Measurements from ENCODE around the gene SRRM5.
A peak's percentile ranks its signal among the peaks of the same experiment; 100 is the strongest.

Gene SRRM5

GRCh38 chr19:43638214-43638994, 26.5 kb downstream of the SRRM5 start:
- Histone ChIP-seq H2AFZ (ENCODE audit: low read length) (no peak overlapping the region), H3K14ac (ENCODE audit: low read length) (no peak overlapping the region), H2AK5ac (ENCODE audit: low read depth, low read length) (no peak overlapping the region), H3K4me2 (ENCODE audit: insufficient read depth, low read length, poor library complexity, severe bottlenecking) (peak overlapping the region; percentile 60), H3K27me3 (ENCODE audit: control insufficient read depth in 3 of 3, insufficient read depth in 3 of 3, low read depth in 1 of 3, low read length in 3 of 3) (peaks cover 0 to 9% (median 2%) of the 10 kb centered on the region in 3 experiments), H3K9ac (ENCODE audit: low read depth, low read length, poor library complexity) (peak overlapping the region; percentile 89), H3K36me3 (replicated peaks in 1 of 2; ENCODE audit: control insufficient read depth in 2 of 2, insufficient read depth in 2 of 2, low read length in 2 of 2) (peaks cover 0 to 17% of the 10 kb centered on the region in 2 donors), H3K9me3 (replicated peaks in 1 of 2; ENCODE audit: control insufficient read depth in 2 of 2, insufficient read depth in 1 of 2, low read depth in 1 of 2, low read length in 2 of 2) (no peaks in the 10 kb centered on the region), H2BK12ac (ENCODE audit: low read length) (no peak overlapping the region), H4K8ac (ENCODE audit: low read depth, low read length) (no peak overlapping the region), H2BK15ac (ENCODE audit: low read length) (no peak overlapping the region), H3K4me1 (ENCODE audit: control insufficient read depth in 2 of 2, insufficient read depth in 1 of 2, low read depth in 1 of 2, low read length in 2 of 2) (peaks cover 32 to 46% of the 10 kb centered on the region in 2 donors), H3K4me3 (ENCODE audit: low read length in 2 of 2) (peak overlapping the region; percentile 86 to 99), H3K27ac (replicated peaks; ENCODE audit: low read length) (no peak overlapping the region), H3K18ac (ENCODE audit: low read length) (peak overlapping the region; percentile 6), H3K79me1 (ENCODE audit: low read depth, low read length) (peaks cover 9% of the 10 kb centered on the region), H4K91ac (ENCODE audit: low read depth, low read length, poor library complexity) (no peak overlapping the region), H3K4ac (ENCODE audit: low read length) (no peak overlapping the region), H2BK5ac (ENCODE audit: low read length) (peak overlapping the region; percentile 15), H2BK120ac (ENCODE audit: low read depth, low read length) (no peak overlapping the region), H3K23ac (ENCODE audit: low read depth, low read length, poor library complexity) (no peak overlapping the region)
- no peak for DNase-seq (ENCODE audit: low spot score)
- no CpG with 5 or more reads among the region's 13 CpGs for WGBS, 2 donors (ENCODE audit: extremely low coverage in 2 of 2, insufficient read length in 2 of 2, insufficient replicate concordance in 1 of 2)

GRCh38 chr19:43638995-43639518, 27.2 kb downstream of the SRRM5 start:
- no peak for DNase-seq (ENCODE audit: low spot score)
- H4K91ac ChIP-seq (ENCODE audit: low read depth, low read length, poor library complexity) = no peak overlapping the region
- peaks cover 0 to 9% (median 2%) of the 10 kb centered on the region in 3 experiments for H3K27me3 ChIP-seq (ENCODE audit: control insufficient read depth in 3 of 3, insufficient read depth in 3 of 3, low read depth in 1 of 3, low read length in 3 of 3)
- no peak overlapping the region for H2BK5ac ChIP-seq (ENCODE audit: low read length)
- peak overlapping the region; percentile 89 for H3K9ac ChIP-seq (ENCODE audit: low read depth, low read length, poor library complexity)
- no peak overlapping the region for H3K23ac ChIP-seq (ENCODE audit: low read depth, low read length, poor library complexity)
- no peak overlapping the region for H3K4ac ChIP-seq (ENCODE audit: low read length)
- H3K4me1 ChIP-seq (ENCODE audit: control insufficient read depth in 2 of 2, insufficient read depth in 1 of 2, low read depth in 1 of 2, low read length in 2 of 2) = peaks cover 32 to 43% of the 10 kb centered on the region in 2 donors
- H2BK120ac ChIP-seq (ENCODE audit: low read depth, low read length) = no peak overlapping the region
- peak overlapping the region; percentile 5 for H3K14ac ChIP-seq (ENCODE audit: low read length)
- peak overlapping the region; percentile 15 for H2AK5ac ChIP-seq (ENCODE audit: low read depth, low read length)
- H3K18ac ChIP-seq (ENCODE audit: low read length) = peak overlapping the region; percentile 31
- no peak overlapping the region for H2BK15ac ChIP-seq (ENCODE audit: low read length)
- peaks cover 9% of the 10 kb centered on the region for H3K79me1 ChIP-seq (ENCODE audit: low read depth, low read length)
- peak overlapping the region; percentile 76 for H2AFZ ChIP-seq (ENCODE audit: low read length)
- no peak overlapping the region for H4K8ac ChIP-seq (ENCODE audit: low read depth, low read length)
- peaks cover 0 to 15% of the 10 kb centered on the region in 2 donors for H3K36me3 ChIP-seq (replicated peaks in 1 of 2; ENCODE audit: control insufficient read depth in 2 of 2, insufficient read depth in 2 of 2, low read length in 2 of 2)
- WGBS, 2 donors (ENCODE audit: extremely low coverage in 2 of 2, insufficient read length in 2 of 2, insufficient replicate concordance in 1 of 2) = no CpG with 5 or more reads among the region's 18 CpGs
- no peaks in the 10 kb centered on the region for H3K9me3 ChIP-seq (replicated peaks in 1 of 2; ENCODE audit: control insufficient read depth in 2 of 2, insufficient read depth in 1 of 2, low read depth in 1 of 2, low read length in 2 of 2)
- H3K4me2 ChIP-seq (ENCODE audit: insufficient read depth, low read length, poor library complexity, severe bottlenecking) = peak overlapping the region; percentile 60
- H2BK12ac ChIP-seq (ENCODE audit: low read length) = no peak overlapping the region
- H3K4me3 ChIP-seq (ENCODE audit: low read length in 2 of 2) = peak overlapping the region; percentile 86 to 99
- no peak overlapping the region for H3K27ac ChIP-seq (replicated peaks; ENCODE audit: low read length)

- Histone ChIP-seq H4K8ac (ENCODE audit: low read depth, low read length) (peak within 1 kb of the TSS; percentile 25), H3K14ac (ENCODE audit: low read length) (peak within 1 kb of the TSS; percentile 96), H2BK5ac (ENCODE audit: low read length) (peak within 1 kb of the TSS; percentile 78), H3K23ac (ENCODE audit: low read depth, low read length, poor library complexity) (peak within 1 kb of the TSS; percentile 96), H2AFZ (ENCODE audit: low read length) (peak within 1 kb of the TSS; percentile 88), H3K4me2 (ENCODE audit: insufficient read depth, low read length, poor library complexity, severe bottlenecking) (peak within 1 kb of the TSS; percentile 95), H3K79me1 (ENCODE audit: low read depth, low read length) (peaks cover 9% of the 10 kb centered on the region), H3K27me3 (ENCODE audit: control insufficient read depth in 3 of 3, insufficient read depth in 3 of 3, low read depth in 1 of 3, low read length in 3 of 3) (peaks cover 0 to 9% (median 2%) of the 10 kb centered on the region in 3 experiments), H2BK120ac (ENCODE audit: low read depth, low read length) (peak within 1 kb of the TSS; percentile 98), H3K4ac (ENCODE audit: low read length) (peak within 1 kb of the TSS; percentile 80), H2BK15ac (ENCODE audit: low read length) (peak within 1 kb of the TSS; percentile 96), H2BK12ac (ENCODE audit: low read length) (peak within 1 kb of the TSS; percentile 63), H3K9ac (ENCODE audit: low read depth, low read length, poor library complexity) (peak within 1 kb of the TSS; percentile 92), H3K18ac (ENCODE audit: low read length) (peak within 1 kb of the TSS; percentile 99), H2AK5ac (ENCODE audit: low read depth, low read length) (peak within 1 kb of the TSS; percentile 99), H3K9me3 (replicated peaks in 1 of 2; ENCODE audit: control insufficient read depth in 2 of 2, insufficient read depth in 1 of 2, low read depth in 1 of 2, low read length in 2 of 2) (no peaks in the 10 kb centered on the region), H3K4me1 (ENCODE audit: control insufficient read depth in 2 of 2, insufficient read depth in 1 of 2, low read depth in 1 of 2, low read length in 2 of 2) (peaks cover 28 to 37% of the 10 kb centered on the region in 2 donors), H3K36me3 (replicated peaks in 1 of 2; ENCODE audit: control insufficient read depth in 2 of 2, insufficient read depth in 2 of 2, low read length in 2 of 2) (peaks cover 0 to 13% of the 10 kb centered on the region in 2 donors), H3K27ac (replicated peaks; ENCODE audit: low read length) (no peak within 1 kb of the TSS), H3K4me3 (ENCODE audit: low read length in 2 of 2) (peak within 1 kb of the TSS; percentile 89 to 99), H4K91ac (ENCODE audit: low read depth, low read length, poor library complexity) (no peak within 1 kb of the TSS)
- DNase-seq (ENCODE audit: low spot score) = peak; percentile 41
- no CpG with 5 or more reads among the region's 110 CpGs for WGBS, 2 donors (ENCODE audit: extremely low coverage in 2 of 2, insufficient read length in 2 of 2, insufficient replicate concordance in 1 of 2)
Observed at GRCh38 chr19:43639519-43640423, 27.9 kb downstream of the SRRM5 start, which contains the start of gene CADM4. CADM4 (minus strand) TSS chr19:43639850; CDS start chr19:43639790, 60 bp downstream.

Measured in neuronal stem cell (in vitro differentiated cells).